Gastrocnemius medialis (tissue), 4 donors: ENCODE data around the gene COX20. TPM values are rescaled to one million over a fixed set of nuclear protein-coding genes. Genes with fewer than 3 reads are reported as not detected.

Experiments
- ATAC-seq, 2 donors: fragments of 150-250 bp; one replicate each; pipeline ENCODE4 v1.9.1; 2016
- DNase-seq, 2 donors: peaks; one replicate each; pipeline ENCODE4 v3.0.0-alpha.2; 2019
- H3K27ac ChIP-seq, 4 donors: fragments of 200-600 bp; sonication (generic); 1 replicate in 1 of 4; 2 replicates in 3 of 4; pipeline ENCODE4 v1.5.1; 2016 to 2018; ENCODE audit warnings: mild to moderate bottlenecking in 2 of 4, moderate library complexity in 1 of 4
- H3K27me3 ChIP-seq, 3 donors: fragments of 200-600 bp; sonication (generic) in 2 of 3; 1 replicate in 1 of 3; 2 replicates in 2 of 3; pipeline versions ENCODE4 v1.5.1 to v1.6.0; 2016 to 2019; ENCODE audit warnings: mild to moderate bottlenecking in 1 of 3, moderate library complexity in 1 of 3
- H3K36me3 ChIP-seq, 2 donors: fragments of 200-600 bp; sonication (generic) in 1 of 2; one replicate each; pipeline ENCODE4 v1.5.1; 2017 to 2018
- H3K4me1 ChIP-seq, 2 donors: fragments of 200-600 bp; sonication (generic) in 1 of 2; one replicate each; pipeline ENCODE4 v1.5.1; 2016 to 2017; ENCODE audit warnings: mild to moderate bottlenecking in 2 of 2
- H3K4me3 ChIP-seq, 4 donors: fragments of 200-600 bp; sonication (generic) in 3 of 4; 1 replicate in 1 of 4; 2 replicates in 3 of 4; pipeline ENCODE4 v1.5.1; 2016 to 2019; ENCODE audit warnings: mild to moderate bottlenecking in 2 of 4
- H3K9me3 ChIP-seq, 3 donors: fragments of 200-600 bp; sonication (generic) in 2 of 3; 1 replicate in 1 of 3; 2 replicates in 2 of 3; pipeline ENCODE4 v1.5.1; 2016 to 2019
- POLR2A ChIP-seq, 2 donors: fragments of 450-650 bp; IDR thresholded peaks; one replicate each; pipeline ENCODE4 v1.6.1; 2017; ENCODE audit warnings: antibody characterized with exemption in 2 of 2, mild to moderate bottlenecking in 2 of 2, moderate library complexity in 2 of 2
- in situ Hi-C, 4 donors: fragments of 200-750 bp; cut with MboI; loops; one replicate each; pipeline versions ENCODE4 v1.15.0 to v1.8.0; 2017; ENCODE audit warnings: low sequenced_read_pairs in 4 of 4
- intact Hi-C: fragments of 100-400 bp; cut with DNase I; formaldehyde crosslinking; loops from one replicate; pipeline ENCODE4 v1.15.1; 2023; ENCODE audit warnings: low total_unique reads
- total RNA-seq, 4 donors: library from RNA; depleted of rRNA; stranded (reverse); fragments of >200 nt; gene quantifications; one replicate each; pipeline versions ENCODE4 v1.1.0 to v1.2.3, GENCODE V29; 2016
- TF ChIP-seq, protein P1 (sequence below), 5 experiments: fragments of 450-650 bp in 3 of 5; fragments of 200-600 bp in 2 of 5; sonication (generic) in 2 of 5; IDR thresholded peaks in 4 of 5; conservative IDR thresholded peaks in 1 of 5; 1 replicate in 4 of 5; 2 replicates in 1 of 5; pipeline ENCODE4 v1.5.1; 2016 to 2019; ENCODE audit warnings: antibody characterized with exemption in 5 of 5, mild to moderate bottlenecking in 3 of 5, moderate library complexity in 3 of 5

COX20 gene, protein sequence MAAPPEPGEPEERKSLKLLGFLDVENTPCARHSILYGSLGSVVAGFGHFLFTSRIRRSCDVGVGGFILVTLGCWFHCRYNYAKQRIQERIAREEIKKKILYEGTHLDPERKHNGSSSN
- total RNA-seq: 10 to 100 TPM; 22.7 to 72.0 (median 35.4) TPM

DNA sequence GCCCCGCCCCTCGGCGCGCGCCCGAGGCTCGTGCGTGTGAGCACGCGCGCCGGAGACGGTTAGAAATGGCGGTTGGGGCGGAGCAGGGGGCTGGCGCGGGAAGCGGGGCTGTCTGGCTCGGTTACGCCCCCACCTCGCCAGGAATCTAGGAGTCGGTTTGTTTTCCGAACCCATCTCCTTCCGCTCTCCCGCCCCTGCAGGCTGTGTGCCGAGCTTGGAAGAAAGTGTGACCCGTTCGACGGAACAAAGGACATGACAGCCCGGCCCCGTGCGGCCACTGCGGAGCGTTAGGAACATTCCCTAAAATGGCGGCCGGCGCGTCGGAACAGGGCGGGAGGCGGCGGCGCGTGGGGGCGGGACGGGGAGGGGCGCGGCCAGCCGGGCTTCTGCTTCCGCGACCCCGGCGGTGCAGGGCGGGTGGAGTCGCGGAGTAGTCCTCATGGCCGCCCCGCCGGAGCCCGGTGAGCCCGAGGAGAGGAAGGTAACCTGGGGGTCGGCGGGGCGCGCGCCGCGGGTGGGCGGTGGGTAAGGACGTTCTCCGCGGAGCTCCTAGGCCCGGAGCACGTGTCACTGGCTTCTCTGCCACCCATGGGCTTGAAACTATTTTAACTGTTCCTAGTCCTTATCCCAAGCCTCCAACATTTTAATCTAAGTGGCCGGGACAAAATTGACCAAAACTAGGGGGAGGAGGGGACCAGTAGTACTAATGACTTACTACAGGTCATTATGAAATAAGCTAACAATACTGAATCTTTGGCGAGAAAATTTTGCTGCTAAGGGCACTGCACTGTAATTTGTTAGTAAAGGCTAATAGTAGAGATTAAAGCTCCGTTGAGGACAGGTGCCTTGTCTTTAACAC is at the start of gene COX20:
Gene COX20, plus strand, starts transcription at position 383 of the 859 bp plus-strand sequence. Its CDS starts 57 bp downstream, at position 440.
- ATAC-seq (peak; percentile 70 to 80), DNase-seq (peak; percentile 74 to 88)
- peak; percentile 65 to 66 for TF ChIP-seq POLR2A (IDR thresholded peaks at IDR 0.05)
- TF ChIP-seq, protein P1, sequence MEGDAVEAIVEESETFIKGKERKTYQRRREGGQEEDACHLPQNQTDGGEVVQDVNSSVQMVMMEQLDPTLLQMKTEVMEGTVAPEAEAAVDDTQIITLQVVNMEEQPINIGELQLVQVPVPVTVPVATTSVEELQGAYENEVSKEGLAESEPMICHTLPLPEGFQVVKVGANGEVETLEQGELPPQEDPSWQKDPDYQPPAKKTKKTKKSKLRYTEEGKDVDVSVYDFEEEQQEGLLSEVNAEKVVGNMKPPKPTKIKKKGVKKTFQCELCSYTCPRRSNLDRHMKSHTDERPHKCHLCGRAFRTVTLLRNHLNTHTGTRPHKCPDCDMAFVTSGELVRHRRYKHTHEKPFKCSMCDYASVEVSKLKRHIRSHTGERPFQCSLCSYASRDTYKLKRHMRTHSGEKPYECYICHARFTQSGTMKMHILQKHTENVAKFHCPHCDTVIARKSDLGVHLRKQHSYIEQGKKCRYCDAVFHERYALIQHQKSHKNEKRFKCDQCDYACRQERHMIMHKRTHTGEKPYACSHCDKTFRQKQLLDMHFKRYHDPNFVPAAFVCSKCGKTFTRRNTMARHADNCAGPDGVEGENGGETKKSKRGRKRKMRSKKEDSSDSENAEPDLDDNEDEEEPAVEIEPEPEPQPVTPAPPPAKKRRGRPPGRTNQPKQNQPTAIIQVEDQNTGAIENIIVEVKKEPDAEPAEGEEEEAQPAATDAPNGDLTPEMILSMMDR (IDR thresholded peaks at IDR 0.05 in 4 of 5, conservative IDR thresholded peaks at IDR 0.05 in 1 of 5): peak in 1 of 5 experiments; percentile 14
- Histone ChIP-seq H3K9me3 (no peaks in the 10 kb centered on the region), H3K27ac (peak within 1 kb of the TSS; percentile 96 to 99 (median 99)), H3K36me3 (peaks cover 0 to 3% of the 10 kb centered on the region in 2 donors), H3K4me3 (peak within 1 kb of the TSS; percentile 68 to 81 (median 76)), H3K27me3 (no peaks in the 10 kb centered on the region), H3K4me1 (peaks cover 11 to 33% of the 10 kb centered on the region in 2 donors)
- intact Hi-C loops (loop anchor here (1.0 to 10.0 kb wide), 7 partner anchors 28 to 1729 kb away; partner anchors contain the start of genes ADSS2, CNST, DESI2 and TFB2M), in situ Hi-C loops (loop anchor here in 1 of 4 donors (10.0 to 25.0 kb wide), 2 partner anchors 139 to 1573 kb away; partner anchors contain the start of genes CEP170 and SDCCAG8)

DNA sequence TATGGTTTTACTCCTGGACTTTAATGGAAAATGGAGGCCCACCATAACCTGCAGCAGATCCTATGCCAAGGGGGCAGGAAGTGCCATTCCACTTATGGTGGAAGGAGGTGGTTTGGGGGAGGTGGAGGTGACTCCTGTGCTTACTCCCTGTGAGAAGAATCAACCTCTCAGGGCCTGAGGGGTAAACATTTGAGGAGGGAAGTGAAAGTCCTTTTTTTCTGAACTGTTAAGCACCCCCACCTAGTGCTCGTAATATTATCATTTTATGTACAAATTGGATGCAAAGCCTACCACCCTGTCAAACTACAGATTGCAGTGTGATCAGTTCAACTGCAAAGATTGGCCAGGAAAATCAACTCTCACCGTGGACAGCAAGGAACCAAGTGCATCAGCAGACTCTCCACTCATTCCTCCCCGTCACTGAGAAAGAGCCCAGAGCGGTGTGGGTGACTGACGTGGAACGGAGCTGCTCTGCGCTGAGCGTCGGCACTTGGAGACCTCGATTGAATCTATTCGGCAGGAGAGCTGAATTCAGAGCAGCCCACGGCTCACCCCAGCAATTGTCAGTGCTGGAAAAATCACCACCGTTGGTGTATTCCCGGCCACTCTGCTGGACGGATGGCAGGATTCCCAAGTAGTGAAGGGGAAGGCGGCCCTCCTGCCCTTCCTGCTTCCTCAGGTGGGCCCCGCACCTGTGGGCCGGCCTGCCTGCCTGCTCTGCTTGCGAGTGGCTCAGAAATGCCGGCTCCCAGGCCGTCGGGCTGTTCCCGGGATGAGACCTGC is 46.8 kb upstream of the COX20 start:
- Histone ChIP-seq H3K36me3 (no peaks in the 10 kb centered on the region), H3K27me3 (no peaks in the 10 kb centered on the region), H3K27ac (no peak overlapping the region), H3K9me3 (no peaks in the 10 kb centered on the region), H3K4me3 (no peak overlapping the region), H3K4me1 (no peaks in the 10 kb centered on the region)
- in situ Hi-C loops: no loop called here
- ATAC-seq (no peak), DNase-seq (no peak)
- intact Hi-C loops: no loop called here
- TF ChIP-seq POLR2A (IDR thresholded peaks at IDR 0.05): no peak
- TF ChIP-seq, protein P1 (IDR thresholded peaks at IDR 0.05 in 4 of 5, conservative IDR thresholded peaks at IDR 0.05 in 1 of 5): no peak

DNA sequence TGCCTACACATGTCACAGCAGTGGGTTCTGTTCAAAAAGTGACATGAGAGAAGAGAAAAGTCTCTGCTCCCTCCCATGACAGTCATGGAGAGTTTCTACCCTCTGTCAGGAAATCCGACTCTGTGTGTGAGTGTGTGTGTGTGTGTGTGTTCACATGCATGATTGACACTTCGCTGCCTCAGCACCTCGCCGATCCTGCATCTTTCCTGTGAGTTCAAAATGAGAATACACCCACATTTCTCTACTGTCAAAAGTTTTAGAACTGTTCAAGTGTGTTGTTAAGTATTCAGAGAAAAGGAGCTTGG is 46.2 kb upstream of the COX20 start:
- DNase-seq (no peak), ATAC-seq (no peak)
- Histone ChIP-seq H3K4me3 (no peak overlapping the region), H3K9me3 (no peaks in the 10 kb centered on the region), H3K4me1 (no peaks in the 10 kb centered on the region), H3K27ac (no peak overlapping the region), H3K36me3 (no peaks in the 10 kb centered on the region), H3K27me3 (no peaks in the 10 kb centered on the region)
- in situ Hi-C loops: no loop called here
- intact Hi-C loops: no loop called here
- TF ChIP-seq, protein P1 (IDR thresholded peaks at IDR 0.05 in 4 of 5, conservative IDR thresholded peaks at IDR 0.05 in 1 of 5): no peak
- no peak for TF ChIP-seq POLR2A (IDR thresholded peaks at IDR 0.05)

DNA sequence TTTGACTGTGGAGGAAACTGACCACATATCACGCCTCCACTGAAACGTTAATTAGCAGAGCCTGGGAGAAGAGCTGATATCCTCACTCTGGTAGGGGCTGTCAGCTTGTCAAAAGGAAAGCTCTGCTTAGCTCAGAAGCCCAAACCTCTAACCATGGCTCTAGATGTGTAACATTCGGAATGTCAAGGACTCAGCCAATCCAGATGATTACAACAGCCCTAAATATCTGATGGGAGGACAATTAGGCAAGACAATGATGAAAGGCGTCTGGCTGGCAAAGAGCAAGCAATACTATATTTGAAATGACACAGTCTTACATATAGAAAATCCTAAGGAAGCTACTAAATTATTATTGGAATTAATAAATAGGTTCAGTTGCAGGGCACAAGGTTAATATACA is 45.7 kb upstream of the COX20 start:
- ATAC-seq (no peak), DNase-seq (no peak)
- Histone ChIP-seq H3K9me3 (no peaks in the 10 kb centered on the region), H3K4me1 (no peaks in the 10 kb centered on the region), H3K27ac (no peak overlapping the region), H3K36me3 (no peaks in the 10 kb centered on the region), H3K4me3 (no peak overlapping the region), H3K27me3 (no peaks in the 10 kb centered on the region)
- in situ Hi-C loops: loop anchor here in 2 of 4 donors (5.0 kb wide), 1 partner anchor 182 kb away; no protein-coding TSS in a partner anchor
- TF ChIP-seq POLR2A (IDR thresholded peaks at IDR 0.05): no peak
- TF ChIP-seq, protein P1 (IDR thresholded peaks at IDR 0.05 in 4 of 5, conservative IDR thresholded peaks at IDR 0.05 in 1 of 5): no peak
- intact Hi-C loops: no loop called here
